SIG-M5 (cell line): ENCODE data around the gene SRP72.
A peak's percentile ranks its signal among the peaks of the same experiment; 100 is the strongest.
"Not testable (repeated sequence)": the region's sequence is repeated elsewhere in the genome, so short reads cannot be mapped to it uniquely, and the experiment has no call there.

Experiments used
- DNase-seq: peaks from one replicate; lab custom pipeline; 2025; lab: John Stamatoyannopoulos, UW

Gene SRP72

GRCh38 chr4:56467284-56468096 lies at the start of gene SRP72:
Gene SRP72, plus strand, starts transcription at chr4:56467617. Its CDS starts 19 bp downstream, at chr4:56467636.
- peak; percentile 42 for DNase-seq

GRCh38 chr4:56424176-56424575 lies 43.2 kb upstream of the SRP72 start:
- DNase-seq: no peak

DNA sequence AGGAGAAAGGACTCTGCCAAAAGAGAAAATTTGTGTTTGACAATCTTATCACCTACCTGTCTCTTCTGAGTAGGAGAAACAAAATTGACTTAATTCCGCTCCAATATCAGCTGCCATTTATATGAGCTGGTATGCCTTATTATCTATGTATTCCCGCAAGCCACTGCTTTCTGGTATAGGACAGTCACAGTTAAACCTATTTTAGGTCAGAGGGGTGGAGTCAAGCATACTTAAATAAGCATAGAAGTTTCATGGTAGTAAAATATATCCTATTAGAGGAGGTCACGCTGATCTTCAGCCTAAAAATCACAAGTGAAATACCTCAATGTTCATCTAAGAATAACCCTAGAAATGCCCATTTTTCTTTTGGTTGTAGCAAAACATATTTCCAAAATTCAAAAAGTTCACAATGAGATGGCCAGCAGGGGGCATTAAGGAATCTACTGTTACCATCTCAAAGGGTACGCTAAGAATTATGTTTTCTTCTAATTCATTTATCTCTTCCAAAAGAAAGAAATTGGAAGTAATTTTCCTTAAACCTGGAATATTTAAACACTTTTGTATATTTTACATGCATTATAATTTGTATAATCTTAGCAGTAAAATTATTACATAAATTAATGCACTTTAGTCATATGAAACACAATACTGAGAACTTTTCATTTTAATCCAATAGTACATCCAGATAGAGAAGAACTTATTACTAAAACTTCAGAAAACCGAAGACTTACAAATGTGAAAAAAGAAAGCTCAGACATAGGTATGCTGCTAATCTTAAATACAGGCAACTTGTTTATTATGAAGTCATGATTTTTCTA lies 42.5 kb upstream of the SRP72 start:
- no peak for DNase-seq

DNA sequence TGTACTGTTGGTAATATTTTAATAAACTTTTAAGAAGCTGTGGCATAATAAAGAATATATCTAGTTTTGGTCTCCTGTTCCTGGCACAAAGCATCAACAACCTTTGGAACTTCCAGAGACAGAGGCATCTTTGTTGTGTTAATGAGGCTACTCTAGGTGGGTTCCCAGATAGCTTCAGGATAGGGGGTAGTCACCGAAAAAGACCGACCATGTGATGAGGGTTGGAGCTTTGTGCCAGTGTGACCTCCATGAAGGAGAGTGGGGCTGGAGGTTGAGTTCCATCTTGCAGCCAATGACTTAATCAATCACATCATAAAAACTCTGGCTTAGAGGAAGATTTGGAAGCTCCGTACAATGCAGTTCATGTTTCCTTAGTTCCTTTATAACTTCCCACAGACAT lies 41.9 kb upstream of the SRP72 start:
- no peak for DNase-seq

- DNase-seq: no peak
Observed at GRCh38 chr4:56426273-56426672, 41.1 kb upstream of the SRP72 start.

- DNase-seq: no peak
Observed at GRCh38 chr4:56427179-56427578, 40.2 kb upstream of the SRP72 start.

DNA sequence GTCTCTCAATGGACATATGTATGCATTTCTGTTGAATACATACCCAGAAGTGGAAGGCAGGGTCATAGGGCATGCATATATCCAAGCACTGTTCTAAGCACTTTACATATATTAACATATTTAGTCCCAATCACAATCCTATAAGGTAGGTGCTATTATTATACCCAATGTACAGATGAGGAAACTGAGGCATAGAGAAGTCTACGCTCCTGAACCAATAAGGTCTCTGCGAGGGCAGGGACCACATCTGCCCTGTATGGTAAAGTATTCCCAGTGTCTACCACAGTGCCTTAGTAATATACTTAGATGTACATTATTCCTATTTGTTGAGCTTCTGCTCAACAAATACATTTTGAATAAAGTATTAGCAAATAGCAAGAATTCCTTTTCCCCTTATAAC lies 37.2 kb upstream of the SRP72 start:
- DNase-seq: no peak

- DNase-seq: no peak
Observed at GRCh38 chr4:56433280-56433679, 34.1 kb upstream of the SRP72 start.

GRCh38 chr4:56434599-56435139 lies 32.7 kb upstream of the SRP72 start:
- no peak for DNase-seq

GRCh38 chr4:56435140-56435926 lies 32.1 kb upstream of the SRP72 start, which contains the start of gene PPAT:
Gene PPAT, minus strand, starts transcription at chr4:56435615. Its CDS starts 138 bp downstream, at chr4:56435477.
- DNase-seq: peak; percentile 71

- DNase-seq: no peak
Observed at GRCh38 chr4:56438766-56439165, 28.7 kb upstream of the SRP72 start.

GRCh38 chr4:56440983-56441382 lies 26.4 kb upstream of the SRP72 start:
- no peak for DNase-seq

- DNase-seq: no peak
Observed at GRCh38 chr4:56444719-56445118, 22.7 kb upstream of the SRP72 start.

DNA sequence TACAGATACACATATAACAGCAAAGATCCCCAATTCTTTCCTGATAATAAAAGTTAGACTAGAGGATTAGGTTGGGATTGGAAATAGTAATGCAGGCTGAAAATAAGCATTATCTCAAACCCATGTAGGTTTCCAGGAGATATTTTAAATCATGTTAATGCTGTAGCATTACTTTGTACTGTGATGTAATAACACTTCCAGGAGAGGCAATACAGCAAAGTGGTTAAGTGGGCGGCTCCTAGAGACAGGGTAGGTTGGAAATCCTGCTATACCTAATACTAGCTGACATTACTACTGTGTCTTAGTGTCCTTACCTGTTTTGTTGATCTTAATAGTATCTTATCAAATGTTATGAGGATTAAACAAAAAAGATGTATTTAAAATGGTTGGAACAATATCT lies 21.7 kb upstream of the SRP72 start:
- no peak for DNase-seq

DNA sequence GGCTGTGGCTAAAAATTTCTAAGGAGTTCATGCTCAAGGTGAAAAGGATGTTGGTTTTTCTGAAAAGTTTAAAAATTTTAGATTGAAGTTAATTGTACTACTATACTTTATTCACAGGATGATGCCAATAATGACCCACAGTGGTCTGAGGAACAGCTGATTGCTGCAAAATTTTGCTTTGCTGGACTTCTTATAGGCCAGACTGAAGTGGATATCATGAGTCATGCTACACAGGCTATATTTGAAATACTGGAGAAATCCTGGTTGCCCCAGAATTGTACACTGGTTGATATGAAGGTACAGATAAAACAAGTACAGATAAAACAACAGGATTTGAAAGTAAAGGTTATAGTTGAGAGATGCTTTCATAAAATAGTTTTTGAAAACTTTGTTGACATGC lies 19.1 kb upstream of the SRP72 start:
- DNase-seq: no peak

GRCh38 chr4:56449475-56449874 lies 17.9 kb upstream of the SRP72 start:
- not testable (repeated sequence) for DNase-seq

GRCh38 chr4:56450342-56450741 lies 17.1 kb upstream of the SRP72 start:
- no peak for DNase-seq

GRCh38 chr4:56460085-56460484 lies 7.3 kb upstream of the SRP72 start:
- DNase-seq: no peak

GRCh38 chr4:56462157-56462556 lies 5.3 kb upstream of the SRP72 start:
- no peak for DNase-seq

DNA sequence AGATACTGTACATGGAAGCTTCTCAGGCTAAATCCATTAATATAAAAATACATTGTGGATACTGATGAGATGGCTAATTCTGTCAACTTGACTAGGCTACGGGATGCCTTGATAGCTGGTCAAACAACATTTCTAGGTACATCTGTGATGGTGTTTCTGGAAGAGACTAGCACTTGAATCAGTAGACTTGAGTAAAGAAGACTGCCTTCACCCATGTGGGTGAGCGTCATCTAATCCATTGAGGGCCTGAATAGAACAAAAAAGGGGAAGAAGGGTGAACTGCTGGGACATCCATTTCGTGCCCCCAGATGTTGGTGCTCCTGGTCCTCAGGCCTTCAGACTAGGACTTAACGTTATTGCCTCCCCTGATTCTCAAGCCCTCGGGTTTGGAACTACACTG lies 3.7 kb upstream of the SRP72 start:
- no peak for DNase-seq

- DNase-seq: no peak
Observed at GRCh38 chr4:56464581-56464980, 2.8 kb upstream of the SRP72 start.
